ENCODE results near the gene OR51A7.

DNA sequence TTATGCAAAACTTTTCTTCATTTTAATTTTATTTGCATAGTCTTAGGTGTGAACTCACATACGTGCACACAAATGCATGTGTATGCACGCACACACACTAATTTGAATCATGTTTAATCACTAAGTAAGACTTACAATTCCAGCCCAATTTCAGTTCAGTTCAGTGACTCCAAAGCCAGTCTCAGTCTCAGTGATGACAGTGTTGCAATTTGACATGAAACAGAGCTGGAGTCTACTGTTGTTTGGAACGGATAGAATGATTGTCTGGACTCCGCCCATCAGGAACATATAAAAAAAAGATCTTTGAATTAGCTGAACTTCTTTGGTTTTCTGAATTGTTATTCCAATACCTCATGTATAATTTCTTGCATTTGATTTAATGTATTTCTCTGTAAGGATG, 39.7 kb upstream of the OR51A7 start:
- TF ChIP-seq, protein P1, sequence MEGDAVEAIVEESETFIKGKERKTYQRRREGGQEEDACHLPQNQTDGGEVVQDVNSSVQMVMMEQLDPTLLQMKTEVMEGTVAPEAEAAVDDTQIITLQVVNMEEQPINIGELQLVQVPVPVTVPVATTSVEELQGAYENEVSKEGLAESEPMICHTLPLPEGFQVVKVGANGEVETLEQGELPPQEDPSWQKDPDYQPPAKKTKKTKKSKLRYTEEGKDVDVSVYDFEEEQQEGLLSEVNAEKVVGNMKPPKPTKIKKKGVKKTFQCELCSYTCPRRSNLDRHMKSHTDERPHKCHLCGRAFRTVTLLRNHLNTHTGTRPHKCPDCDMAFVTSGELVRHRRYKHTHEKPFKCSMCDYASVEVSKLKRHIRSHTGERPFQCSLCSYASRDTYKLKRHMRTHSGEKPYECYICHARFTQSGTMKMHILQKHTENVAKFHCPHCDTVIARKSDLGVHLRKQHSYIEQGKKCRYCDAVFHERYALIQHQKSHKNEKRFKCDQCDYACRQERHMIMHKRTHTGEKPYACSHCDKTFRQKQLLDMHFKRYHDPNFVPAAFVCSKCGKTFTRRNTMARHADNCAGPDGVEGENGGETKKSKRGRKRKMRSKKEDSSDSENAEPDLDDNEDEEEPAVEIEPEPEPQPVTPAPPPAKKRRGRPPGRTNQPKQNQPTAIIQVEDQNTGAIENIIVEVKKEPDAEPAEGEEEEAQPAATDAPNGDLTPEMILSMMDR (conservative IDR thresholded peaks at IDR 0.05), result no peak
- no peak for TF ChIP-seq ZFX (IDR thresholded peaks at IDR 0.05)

Data from C4-2B (cell line).